WTC11 (cell line): ENCODE data around the gene PRR19. TPM values are rescaled to one million over a fixed set of nuclear protein-coding genes. Genes with fewer than 3 reads are reported as not detected.

Source experiments
- ATAC-seq: fragments of 200-7000 bp; cut with Tn5 transposase; 2 replicates; pipeline ENCODE4 v1.10.0; 2021; ENCODE audit warnings: mild to moderate bottlenecking, moderate library complexity
- CTCF ChIA-PET: fragments of 300-600 bp; sonication (Branson Sonifier 250); formaldehyde crosslinking; loops from one replicate; lab custom pipeline; 2021; ENCODE audit warnings: antibody characterized with exemption; lab: Charles Lee
- POLR2A ChIA-PET: fragments of 350-600 bp; sonication (Branson Sonifier 250); formaldehyde crosslinking; loops from one replicate; lab custom pipeline; 2021; ENCODE audit warnings: antibody characterized with exemption; lab: Charles Lee
- DNase-seq: peaks from one replicate; pipeline ENCODE4 v3.0.0; 2021; ENCODE audit warnings: low spot score
- H3K27ac Mint-ChIP-seq: 2 replicates; pipeline ENCODE4 v1.8.0; 2021; ENCODE audit warnings: mixed read lengths
- H3K27me3 Mint-ChIP-seq: 2 replicates; pipeline ENCODE4 v1.8.0; 2021; ENCODE audit warnings: low read depth, mild to moderate bottlenecking, moderate library complexity, mixed read lengths
- H3K36me3 Mint-ChIP-seq: 2 replicates; pipeline ENCODE4 v1.8.0; 2021; ENCODE audit warnings: mixed read lengths
- H3K4me1 Mint-ChIP-seq: 2 replicates; pipeline ENCODE4 v1.8.0; 2022; ENCODE audit warnings: mixed read lengths
- H3K4me3 Mint-ChIP-seq: 2 replicates; pipeline ENCODE4 v1.8.0; 2021; ENCODE audit warnings: mild to moderate bottlenecking, moderate library complexity, mixed read lengths
- H3K9me3 Mint-ChIP-seq: 2 replicates; pipeline ENCODE4 v1.8.0; 2021; ENCODE audit warnings: mixed read lengths
- CBFB ChIP-seq: sonication (generic); formaldehyde crosslinking; IDR thresholded peaks from 2 replicates; pipeline ENCODE4 v1.8.1; 2022; ENCODE audit warnings: mild to moderate bottlenecking, low read depth, missing genetic modification reagents
- ELF4 ChIP-seq: sonication (generic); formaldehyde crosslinking; IDR thresholded peaks from 2 replicates; pipeline ENCODE4 v1.8.1; 2022; ENCODE audit warnings: low read depth, mild to moderate bottlenecking, moderate library complexity, missing genetic modification reagents
- ETV6 ChIP-seq: sonication (generic); formaldehyde crosslinking; IDR thresholded peaks from 2 replicates; pipeline ENCODE4 v1.8.1; 2022; ENCODE audit warnings: mild to moderate bottlenecking, missing genetic modification reagents
- FOXJ3 ChIP-seq: sonication (generic); formaldehyde crosslinking; IDR thresholded peaks from 2 replicates; pipeline ENCODE4 v1.9.0; 2021; ENCODE audit warnings: missing genetic modification reagents, mild to moderate bottlenecking, borderline replicate concordance
- GABPB1 ChIP-seq: sonication (generic); formaldehyde crosslinking; IDR thresholded peaks from 2 replicates; pipeline ENCODE4 v1.8.1; 2023; ENCODE audit warnings: mild to moderate bottlenecking, missing genetic modification reagents
- KAT7 ChIP-seq: sonication (generic); formaldehyde crosslinking; IDR thresholded peaks from 2 replicates; pipeline ENCODE4 v1.8.1; 2023; ENCODE audit warnings: missing genetic modification reagents, mild to moderate bottlenecking, borderline replicate concordance
- OVOL2 ChIP-seq: fragments of 250-450 bp; sonication (Bioruptor Pico); IDR thresholded peaks from 2 replicates; pipeline ENCODE4 v1.9.0; 2021; ENCODE audit warnings: mild to moderate bottlenecking, borderline replicate concordance
- SMAD3 ChIP-seq: sonication (generic); formaldehyde crosslinking; IDR thresholded peaks from 2 replicates; pipeline ENCODE4 v1.8.0; 2022; ENCODE audit warnings: missing genetic modification reagents, mild to moderate bottlenecking, borderline replicate concordance
- ZNF317 ChIP-seq: sonication (generic); formaldehyde crosslinking; IDR thresholded peaks from 2 replicates; pipeline ENCODE4 v1.8.1; 2023; ENCODE audit warnings: low read depth, mild to moderate bottlenecking, moderate library complexity, missing genetic modification reagents, borderline replicate concordance
- ZNF423 ChIP-seq: fragments of 250-450 bp; sonication (Bioruptor Pico); IDR thresholded peaks from 2 replicates; pipeline ENCODE4 v2.1.2; 2022; ENCODE audit warnings: mild to moderate bottlenecking, moderate library complexity
- total RNA-seq: library from RNA; stranded (reverse); gene quantifications from 3 replicates; pipeline ENCODE4 v1.2.3, GENCODE V29; 2021
- TF ChIP-seq, protein P1 (sequence below): fragments of 250-450 bp; sonication (Bioruptor Pico); IDR thresholded peaks from 2 replicates; pipeline ENCODE4 v1.9.0; 2021; ENCODE audit warnings: mild to moderate bottlenecking, borderline replicate concordance
- TF ChIP-seq, protein P2 (sequence below): sonication (generic); formaldehyde crosslinking; IDR thresholded peaks from 2 replicates; pipeline ENCODE4 v1.8.0; 2022; ENCODE audit warnings: mild to moderate bottlenecking, missing genetic modification reagents
- TF ChIP-seq, protein P3 (sequence below): sonication (generic); formaldehyde crosslinking; IDR thresholded peaks from 2 replicates; pipeline ENCODE4 v1.8.1; 2023; ENCODE audit warnings: mild to moderate bottlenecking, missing genetic modification reagents, moderate library complexity
- TF ChIP-seq, protein P4 (sequence below): sonication (generic); formaldehyde crosslinking; IDR thresholded peaks from 2 replicates; pipeline ENCODE4 v1.8.1; 2023; ENCODE audit warnings: mild to moderate bottlenecking, missing genetic modification reagents
- TF ChIP-seq, protein P5 (sequence below): sonication (generic); formaldehyde crosslinking; conservative IDR thresholded peaks from 2 replicates; pipeline ENCODE4 v1.8.1; 2022; ENCODE audit warnings: mild to moderate bottlenecking, missing genetic modification reagents

PRR19 gene
- total RNA-seq, 1 experiment from 2014 or later: 3.7 TPM

DNA sequence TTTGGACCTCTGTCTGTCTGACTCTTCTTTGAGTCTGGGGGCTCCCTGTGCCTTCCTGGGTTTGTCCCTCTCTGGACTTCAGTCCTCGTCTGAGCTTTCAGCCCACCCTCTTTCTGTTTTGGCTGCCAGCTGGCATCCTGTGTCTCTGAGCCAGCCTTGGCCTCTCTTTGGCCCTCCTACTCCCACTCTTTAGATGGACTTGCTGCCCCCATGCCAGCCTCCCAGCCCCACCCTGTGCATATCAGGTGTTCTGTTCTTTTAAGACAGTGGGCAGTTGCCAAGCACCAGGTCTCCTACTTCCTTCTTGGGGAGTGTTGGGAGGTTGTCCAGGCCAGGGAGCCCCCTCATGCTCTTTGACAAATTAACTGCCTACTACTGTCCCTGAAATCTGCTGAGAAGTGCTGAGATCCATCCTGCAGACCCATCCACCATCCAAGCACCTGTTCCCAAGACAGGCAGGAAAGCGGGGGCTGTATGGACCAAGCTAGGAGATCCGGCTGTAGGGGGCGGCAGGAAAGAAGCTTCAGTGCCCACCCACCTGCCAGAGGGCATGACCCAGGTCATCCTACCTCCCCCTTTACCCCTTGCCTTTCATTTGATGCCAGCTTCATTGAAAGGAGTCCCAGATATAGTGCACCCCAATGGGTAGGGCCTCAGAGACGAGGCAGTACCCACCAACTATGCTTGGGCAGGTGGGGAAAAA lies 23.3 kb upstream of the PRR19 start:
- ChIA-PET CTCF (interaction anchor here (1.0 to 7.5 kb wide), 20 partner anchors 8 to 170 kb away, joined by 3 to 239 read pairs (median 8); partner anchors contain the start of genes CIC, ERF, GSK3A and PAFAH1B3), POLR2A (interaction anchor here (0.7 to 2.2 kb wide), 3 partner anchors 13 to 145 kb away, joined by 3 to 28 read pairs (median 3); no protein-coding TSS in a partner anchor)
- Mint-ChIP-seq H3K9me3 (no peaks in the 10 kb centered on the region), H3K4me1 (peaks cover 21% of the 10 kb centered on the region), H3K36me3 (0 out of 2 replicates have a peak, but pooled peaks cover 2% of the 10 kb centered on the region), H3K27me3 (no peaks in the 10 kb centered on the region), H3K27ac (no peak overlapping the region), H3K4me3 (peak overlapping the region; percentile 74)
- no peak for ATAC-seq
- TF ChIP-seq, protein P1, sequence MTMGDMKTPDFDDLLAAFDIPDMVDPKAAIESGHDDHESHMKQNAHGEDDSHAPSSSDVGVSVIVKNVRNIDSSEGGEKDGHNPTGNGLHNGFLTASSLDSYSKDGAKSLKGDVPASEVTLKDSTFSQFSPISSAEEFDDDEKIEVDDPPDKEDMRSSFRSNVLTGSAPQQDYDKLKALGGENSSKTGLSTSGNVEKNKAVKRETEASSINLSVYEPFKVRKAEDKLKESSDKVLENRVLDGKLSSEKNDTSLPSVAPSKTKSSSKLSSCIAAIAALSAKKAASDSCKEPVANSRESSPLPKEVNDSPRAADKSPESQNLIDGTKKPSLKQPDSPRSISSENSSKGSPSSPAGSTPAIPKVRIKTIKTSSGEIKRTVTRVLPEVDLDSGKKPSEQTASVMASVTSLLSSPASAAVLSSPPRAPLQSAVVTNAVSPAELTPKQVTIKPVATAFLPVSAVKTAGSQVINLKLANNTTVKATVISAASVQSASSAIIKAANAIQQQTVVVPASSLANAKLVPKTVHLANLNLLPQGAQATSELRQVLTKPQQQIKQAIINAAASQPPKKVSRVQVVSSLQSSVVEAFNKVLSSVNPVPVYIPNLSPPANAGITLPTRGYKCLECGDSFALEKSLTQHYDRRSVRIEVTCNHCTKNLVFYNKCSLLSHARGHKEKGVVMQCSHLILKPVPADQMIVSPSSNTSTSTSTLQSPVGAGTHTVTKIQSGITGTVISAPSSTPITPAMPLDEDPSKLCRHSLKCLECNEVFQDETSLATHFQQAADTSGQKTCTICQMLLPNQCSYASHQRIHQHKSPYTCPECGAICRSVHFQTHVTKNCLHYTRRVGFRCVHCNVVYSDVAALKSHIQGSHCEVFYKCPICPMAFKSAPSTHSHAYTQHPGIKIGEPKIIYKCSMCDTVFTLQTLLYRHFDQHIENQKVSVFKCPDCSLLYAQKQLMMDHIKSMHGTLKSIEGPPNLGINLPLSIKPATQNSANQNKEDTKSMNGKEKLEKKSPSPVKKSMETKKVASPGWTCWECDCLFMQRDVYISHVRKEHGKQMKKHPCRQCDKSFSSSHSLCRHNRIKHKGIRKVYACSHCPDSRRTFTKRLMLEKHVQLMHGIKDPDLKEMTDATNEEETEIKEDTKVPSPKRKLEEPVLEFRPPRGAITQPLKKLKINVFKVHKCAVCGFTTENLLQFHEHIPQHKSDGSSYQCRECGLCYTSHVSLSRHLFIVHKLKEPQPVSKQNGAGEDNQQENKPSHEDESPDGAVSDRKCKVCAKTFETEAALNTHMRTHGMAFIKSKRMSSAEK (CRISPR knock-in tag): no peak
- no peak for TF ChIP-seq GABPB1 (CRISPR knock-in tag)
- no peak for DNase-seq

DNA sequence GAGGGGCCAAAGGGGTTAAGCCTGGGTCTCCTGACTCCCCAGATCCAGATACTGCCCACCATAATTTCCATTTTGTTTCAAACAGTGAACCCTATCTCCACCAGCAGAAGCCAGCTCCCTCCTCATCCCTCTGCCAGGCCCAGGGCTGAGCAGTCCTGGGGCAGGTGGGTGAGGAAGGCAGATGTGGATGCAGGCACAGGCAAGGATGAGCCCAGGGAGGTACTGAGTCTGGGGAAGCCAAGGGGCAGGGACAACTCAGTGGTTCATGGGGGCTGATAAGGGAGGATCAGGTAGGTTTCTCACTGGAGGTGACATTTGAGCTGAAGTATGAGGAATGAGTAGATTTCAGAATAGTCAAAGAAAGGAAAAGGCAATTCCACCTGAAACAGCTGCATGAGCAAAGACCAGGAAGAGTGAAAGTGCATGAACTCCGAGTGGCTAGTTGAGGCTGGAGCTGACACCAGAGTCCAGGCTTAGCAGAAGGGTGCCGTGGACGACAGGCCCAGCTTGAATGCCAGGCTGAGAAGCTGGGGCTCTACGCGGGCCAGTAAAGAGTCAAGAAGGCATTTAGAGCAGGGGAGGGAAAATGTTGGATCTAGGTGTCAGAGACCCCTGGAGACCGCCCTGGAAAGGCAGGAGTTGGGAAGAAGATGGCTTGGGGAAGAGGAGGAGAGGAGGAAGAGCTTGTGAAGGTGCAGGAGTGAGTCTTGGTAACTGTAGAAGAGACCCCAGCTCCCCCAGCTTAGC lies 22.6 kb upstream of the PRR19 start:
- TF ChIP-seq CBFB (CRISPR knock-in tag): no peak
- TF ChIP-seq GABPB1 (CRISPR knock-in tag): no peak
- TF ChIP-seq, protein P2, sequence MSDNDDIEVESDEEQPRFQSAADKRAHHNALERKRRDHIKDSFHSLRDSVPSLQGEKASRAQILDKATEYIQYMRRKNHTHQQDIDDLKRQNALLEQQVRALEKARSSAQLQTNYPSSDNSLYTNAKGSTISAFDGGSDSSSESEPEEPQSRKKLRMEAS (CRISPR knock-in tag): 0 out of 2 replicates have a peak, but pooled peaks have one; percentile 4
- TF ChIP-seq, all 79 proteins: peak for 1
- Mint-ChIP-seq H3K4me3 (peak overlapping the region; percentile 74), H3K36me3 (0 out of 2 replicates have a peak, but pooled peaks cover 2% of the 10 kb centered on the region), H3K27me3 (no peaks in the 10 kb centered on the region), H3K27ac (peak overlapping the region; percentile 42), H3K9me3 (no peaks in the 10 kb centered on the region), H3K4me1 (peaks cover 21% of the 10 kb centered on the region)
- ChIA-PET POLR2A (interaction anchor here (0.7 to 2.2 kb wide), 10 partner anchors 10 to 184 kb away, joined by 3 to 28 read pairs (median 4); partner anchors contain the start of gene CIC), CTCF (interaction anchor here (0.6 to 7.5 kb wide), 42 partner anchors 9 to 184 kb away, joined by 3 to 239 read pairs (median 4); partner anchors contain the start of genes CIC, DEDD2, ERF and GSK3A)
- DNase-seq (no peak), ATAC-seq (no peak)

DNA sequence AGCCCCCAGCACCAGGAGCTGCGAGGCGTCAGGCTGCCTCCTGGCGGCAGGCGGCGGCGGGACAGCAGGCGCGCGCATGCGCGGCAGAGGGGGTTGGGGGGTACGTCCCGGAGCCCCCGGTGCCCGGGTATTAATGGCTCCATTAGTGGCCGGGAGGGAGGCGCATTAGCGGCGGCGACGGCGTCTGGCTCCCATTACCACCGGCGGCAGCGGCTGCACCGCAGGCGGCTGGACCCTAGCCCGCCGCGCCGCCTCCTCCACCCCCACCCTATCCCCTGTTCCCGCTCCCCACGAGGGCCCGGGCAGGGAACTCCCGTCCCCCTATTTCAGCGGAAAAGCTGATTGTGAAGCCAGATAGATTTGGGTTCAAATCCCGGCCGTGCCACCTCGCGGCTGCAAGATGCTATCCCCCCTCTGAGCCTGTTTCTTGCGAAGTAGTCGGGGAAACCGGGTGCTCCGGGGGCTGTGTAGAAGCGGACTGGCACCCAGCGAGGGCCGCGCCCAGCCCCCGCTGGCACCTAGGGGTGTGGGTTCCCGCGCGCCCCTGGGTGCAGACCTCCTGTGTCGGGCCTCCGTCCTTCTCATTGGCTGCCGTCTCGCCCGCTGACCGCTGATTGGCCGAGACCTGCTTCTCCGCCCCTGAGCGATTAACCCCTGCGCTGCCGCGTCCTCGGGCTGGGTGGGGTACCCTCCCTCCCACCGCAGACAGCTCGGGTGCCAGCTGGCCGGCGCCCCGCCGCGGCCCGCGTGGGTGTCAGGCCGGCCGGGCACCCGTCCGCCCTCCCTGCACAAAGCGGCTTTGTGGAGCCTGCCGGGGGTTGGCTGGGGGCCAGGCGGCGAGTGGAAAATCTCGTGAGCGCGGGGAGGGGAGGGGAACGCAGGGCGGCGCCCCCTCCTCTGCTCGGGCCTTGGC lies 21.8 kb upstream of the PRR19 start:
- H3K27me3 Mint-ChIP-seq: no peaks in the 10 kb centered on the region
- no peak overlapping the region for H3K27ac Mint-ChIP-seq
- peak overlapping the region; percentile 74 for H3K4me3 Mint-ChIP-seq
- peak; percentile 88 for DNase-seq
- H3K9me3 Mint-ChIP-seq: no peaks in the 10 kb centered on the region
- ChIA-PET CTCF (interaction anchor here (0.6 to 7.5 kb wide), 47 partner anchors 8 to 1699 kb away, joined by 3 to 239 read pairs (median 4); partner anchors contain the start of genes CIC, DEDD2, ERF and GSK3A), POLR2A (interaction anchor here (0.7 to 2.2 kb wide), 8 partner anchors 11 to 185 kb away, joined by 3 to 28 read pairs (median 5); partner anchors contain the start of gene CIC)
- ATAC-seq: peak; percentile 15
- H3K4me1 Mint-ChIP-seq: peaks cover 27% of the 10 kb centered on the region
- H3K36me3 Mint-ChIP-seq: no peaks in the 10 kb centered on the region
- no peak for TF ChIP-seq ELF4 (CRISPR knock-in tag)
- TF ChIP-seq FOXJ3 (CRISPR knock-in tag): no peak
- no peak for TF ChIP-seq SMAD3 (CRISPR knock-in tag)
- TF ChIP-seq KAT7: no peak
- TF ChIP-seq, protein P3, sequence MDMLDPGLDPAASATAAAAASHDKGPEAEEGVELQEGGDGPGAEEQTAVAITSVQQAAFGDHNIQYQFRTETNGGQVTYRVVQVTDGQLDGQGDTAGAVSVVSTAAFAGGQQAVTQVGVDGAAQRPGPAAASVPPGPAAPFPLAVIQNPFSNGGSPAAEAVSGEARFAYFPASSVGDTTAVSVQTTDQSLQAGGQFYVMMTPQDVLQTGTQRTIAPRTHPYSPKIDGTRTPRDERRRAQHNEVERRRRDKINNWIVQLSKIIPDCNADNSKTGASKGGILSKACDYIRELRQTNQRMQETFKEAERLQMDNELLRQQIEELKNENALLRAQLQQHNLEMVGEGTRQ (CRISPR knock-in tag): peak; percentile 28; the same call in 1 of the 2 replicates
- TF ChIP-seq, protein P4, sequence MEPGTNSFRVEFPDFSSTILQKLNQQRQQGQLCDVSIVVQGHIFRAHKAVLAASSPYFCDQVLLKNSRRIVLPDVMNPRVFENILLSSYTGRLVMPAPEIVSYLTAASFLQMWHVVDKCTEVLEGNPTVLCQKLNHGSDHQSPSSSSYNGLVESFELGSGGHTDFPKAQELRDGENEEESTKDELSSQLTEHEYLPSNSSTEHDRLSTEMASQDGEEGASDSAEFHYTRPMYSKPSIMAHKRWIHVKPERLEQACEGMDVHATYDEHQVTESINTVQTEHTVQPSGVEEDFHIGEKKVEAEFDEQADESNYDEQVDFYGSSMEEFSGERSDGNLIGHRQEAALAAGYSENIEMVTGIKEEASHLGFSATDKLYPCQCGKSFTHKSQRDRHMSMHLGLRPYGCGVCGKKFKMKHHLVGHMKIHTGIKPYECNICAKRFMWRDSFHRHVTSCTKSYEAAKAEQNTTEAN (CRISPR knock-in tag): no peak
- peak; percentile 100 for TF ChIP-seq ZNF423 (CRISPR knock-in tag)
- TF ChIP-seq CBFB (CRISPR knock-in tag): no peak
- no peak for TF ChIP-seq OVOL2 (CRISPR knock-in tag)
- no peak; the same call in 1 of the 2 replicates for TF ChIP-seq ETV6
- TF ChIP-seq ZNF317 (CRISPR knock-in tag): no peak
- TF ChIP-seq, protein P5, sequence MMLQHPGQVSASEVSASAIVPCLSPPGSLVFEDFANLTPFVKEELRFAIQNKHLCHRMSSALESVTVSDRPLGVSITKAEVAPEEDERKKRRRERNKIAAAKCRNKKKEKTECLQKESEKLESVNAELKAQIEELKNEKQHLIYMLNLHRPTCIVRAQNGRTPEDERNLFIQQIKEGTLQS (CRISPR knock-in tag): no peak
